ENCODE results near the gene REG4. TPM values are rescaled to one million over a fixed set of nuclear protein-coding genes. Genes with fewer than 3 reads are reported as not detected.

The REG4 gene
- total and polyA plus RNA-seq, 4 donors: 0.08 TPM; not detected in 3

DNA sequence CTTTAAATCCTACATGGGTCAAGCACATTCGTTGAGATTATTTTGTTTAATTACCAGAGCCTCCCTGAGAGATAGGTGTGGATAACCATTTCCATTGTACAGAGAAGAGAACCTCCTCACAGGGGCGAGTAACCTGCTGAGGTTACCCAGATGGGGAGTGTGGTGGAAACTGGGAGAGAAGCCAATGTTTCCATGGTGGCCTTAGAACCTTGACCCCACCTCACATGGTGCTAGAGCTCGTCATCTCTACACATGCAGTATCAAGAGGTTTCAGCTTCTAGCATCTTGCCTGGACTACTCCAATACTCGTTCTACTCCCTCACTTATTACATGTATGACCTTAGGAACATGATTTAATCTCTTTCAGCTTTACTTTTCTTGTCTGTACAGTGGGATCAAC lies 4.8 kb downstream of the REG4 start:
- no peak for ATAC-seq (ENCODE audit: insufficient read depth, low FRiP score)
- TF ChIP-seq, protein P1, sequence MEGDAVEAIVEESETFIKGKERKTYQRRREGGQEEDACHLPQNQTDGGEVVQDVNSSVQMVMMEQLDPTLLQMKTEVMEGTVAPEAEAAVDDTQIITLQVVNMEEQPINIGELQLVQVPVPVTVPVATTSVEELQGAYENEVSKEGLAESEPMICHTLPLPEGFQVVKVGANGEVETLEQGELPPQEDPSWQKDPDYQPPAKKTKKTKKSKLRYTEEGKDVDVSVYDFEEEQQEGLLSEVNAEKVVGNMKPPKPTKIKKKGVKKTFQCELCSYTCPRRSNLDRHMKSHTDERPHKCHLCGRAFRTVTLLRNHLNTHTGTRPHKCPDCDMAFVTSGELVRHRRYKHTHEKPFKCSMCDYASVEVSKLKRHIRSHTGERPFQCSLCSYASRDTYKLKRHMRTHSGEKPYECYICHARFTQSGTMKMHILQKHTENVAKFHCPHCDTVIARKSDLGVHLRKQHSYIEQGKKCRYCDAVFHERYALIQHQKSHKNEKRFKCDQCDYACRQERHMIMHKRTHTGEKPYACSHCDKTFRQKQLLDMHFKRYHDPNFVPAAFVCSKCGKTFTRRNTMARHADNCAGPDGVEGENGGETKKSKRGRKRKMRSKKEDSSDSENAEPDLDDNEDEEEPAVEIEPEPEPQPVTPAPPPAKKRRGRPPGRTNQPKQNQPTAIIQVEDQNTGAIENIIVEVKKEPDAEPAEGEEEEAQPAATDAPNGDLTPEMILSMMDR (IDR thresholded peaks at IDR 0.05; ENCODE audit: control extremely low read depth, extremely low read depth): no peak
- no peak for DNase-seq
- H3K9me3 ChIP-seq (ENCODE audit: control insufficient read depth in 4 of 4, insufficient read depth in 3 of 4, low read length in 3 of 4): no peaks in the 10 kb centered on the region
- no peak overlapping the region for H3K9ac ChIP-seq (ENCODE audit: insufficient read depth in 1 of 2, low read length in 2 of 2)
- no peaks in the 10 kb centered on the region for H3K4me1 ChIP-seq (ENCODE audit: control insufficient read depth in 5 of 5, insufficient read depth in 5 of 5, low read length in 5 of 5)
- peaks cover 0 to 2% (median 0%) of the 10 kb centered on the region in 3 donors for H3K27me3 ChIP-seq (ENCODE audit: control insufficient read depth in 3 of 3, insufficient read depth in 3 of 3, low read length in 2 of 3)
- H3K4me3 ChIP-seq: no peak overlapping the region
- H3K27ac ChIP-seq (ENCODE audit: low read depth in 1 of 2, low read length in 1 of 2): no peak overlapping the region
- no peaks in the 10 kb centered on the region for H3K36me3 ChIP-seq (ENCODE audit: control insufficient read depth in 4 of 4, insufficient read depth in 4 of 4, low read length in 4 of 4)
- WGBS, 2 donors: 72 to 73% methylated on average over 4 of the region's 4 CpGs

GRCh38 chr1:119805746-119806145 lies 5.5 kb downstream of the REG4 start:
- Histone ChIP-seq H3K27ac (ENCODE audit: low read depth in 1 of 2, low read length in 1 of 2) (no peak overlapping the region), H3K27me3 (ENCODE audit: control insufficient read depth in 3 of 3, insufficient read depth in 3 of 3, low read length in 2 of 3) (peaks cover 0 to 2% (median 0%) of the 10 kb centered on the region in 3 donors), H3K9ac (ENCODE audit: insufficient read depth in 1 of 2, low read length in 2 of 2) (no peak overlapping the region), H3K4me1 (ENCODE audit: control insufficient read depth in 5 of 5, insufficient read depth in 5 of 5, low read length in 5 of 5) (no peaks in the 10 kb centered on the region), H3K36me3 (ENCODE audit: control insufficient read depth in 4 of 4, insufficient read depth in 4 of 4, low read length in 4 of 4) (no peaks in the 10 kb centered on the region), H3K4me3 (no peak overlapping the region), H3K9me3 (ENCODE audit: control insufficient read depth in 4 of 4, insufficient read depth in 3 of 4, low read length in 3 of 4) (no peaks in the 10 kb centered on the region)
- ATAC-seq (ENCODE audit: insufficient read depth, low FRiP score) (no peak), DNase-seq (no peak)
- WGBS, 2 donors: 92 to 96% methylated on average over 13 of the region's 13 CpGs
- TF ChIP-seq, protein P1 (IDR thresholded peaks at IDR 0.05; ENCODE audit: control extremely low read depth, extremely low read depth): no peak

DNA sequence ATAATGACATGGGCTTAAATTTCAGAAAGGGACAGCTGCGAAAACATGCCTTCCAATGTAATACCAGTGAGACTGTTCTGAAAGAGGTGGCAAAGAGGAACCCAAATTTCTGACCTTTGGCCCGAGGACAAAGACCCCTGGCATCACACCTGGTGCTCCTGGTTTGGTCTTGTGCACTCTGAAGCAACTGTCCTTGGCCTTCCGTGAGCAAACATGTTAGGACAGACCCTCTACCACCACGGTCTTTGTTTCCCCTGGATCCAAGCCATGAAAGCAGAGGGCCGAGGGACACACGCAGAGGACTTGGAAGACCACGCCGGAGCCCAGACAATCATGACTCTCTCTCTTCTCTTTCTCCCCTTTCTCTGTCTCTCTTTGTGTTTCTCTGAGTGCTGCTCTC lies 6.0 kb downstream of the REG4 start:
- H3K27ac ChIP-seq (ENCODE audit: low read depth in 1 of 2, low read length in 1 of 2): no peak overlapping the region
- ATAC-seq (ENCODE audit: insufficient read depth, low FRiP score) (no peak), DNase-seq (no peak)
- no peak overlapping the region for H3K9ac ChIP-seq (ENCODE audit: insufficient read depth in 1 of 2, low read length in 2 of 2)
- H3K27me3 ChIP-seq (ENCODE audit: control insufficient read depth in 3 of 3, insufficient read depth in 3 of 3, low read length in 2 of 3): peaks cover 0 to 2% (median 0%) of the 10 kb centered on the region in 3 donors
- no peak overlapping the region for H3K4me3 ChIP-seq
- 91 to 94% methylated on average over 8 of the region's 8 CpGs for WGBS, 2 donors
- no peaks in the 10 kb centered on the region for H3K36me3 ChIP-seq (ENCODE audit: control insufficient read depth in 4 of 4, insufficient read depth in 4 of 4, low read length in 4 of 4)
- H3K9me3 ChIP-seq (ENCODE audit: control insufficient read depth in 4 of 4, insufficient read depth in 3 of 4, low read length in 3 of 4): no peaks in the 10 kb centered on the region
- TF ChIP-seq, protein P1 (IDR thresholded peaks at IDR 0.05; ENCODE audit: control extremely low read depth, extremely low read depth): no peak
- H3K4me1 ChIP-seq (ENCODE audit: control insufficient read depth in 5 of 5, insufficient read depth in 5 of 5, low read length in 5 of 5): no peaks in the 10 kb centered on the region

DNA sequence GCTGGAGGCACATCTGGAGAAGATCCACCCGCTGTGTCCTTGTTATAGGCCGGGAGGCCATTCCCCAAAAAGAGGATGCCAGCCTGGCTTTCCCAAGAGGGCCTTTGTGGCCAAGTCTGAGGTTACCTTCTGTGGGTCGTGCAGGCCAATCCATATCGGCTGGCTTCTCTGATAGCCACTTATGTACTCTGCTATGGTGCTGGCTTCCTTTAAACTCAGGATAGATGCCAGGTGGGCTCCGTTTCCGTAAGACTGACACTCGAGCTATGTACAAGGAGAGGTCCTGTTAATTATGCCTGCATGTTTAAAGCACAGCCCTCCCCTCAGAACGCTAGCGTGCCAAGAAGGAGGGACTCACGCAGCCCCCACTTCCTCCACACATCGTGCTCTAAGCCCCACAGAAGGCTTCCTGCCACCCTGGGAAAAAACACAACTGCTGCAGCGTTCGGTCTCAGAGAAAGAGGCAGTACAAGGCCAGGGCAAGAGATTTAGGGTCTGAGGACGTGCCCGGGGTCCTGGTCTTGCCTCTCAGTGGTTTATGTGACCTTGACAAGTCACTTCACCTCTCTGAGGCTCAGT lies 11.6 kb downstream of the REG4 start:
- no peak for ATAC-seq (ENCODE audit: insufficient read depth, low FRiP score)
- Histone ChIP-seq H3K4me1 (ENCODE audit: control insufficient read depth in 5 of 5, insufficient read depth in 5 of 5, low read length in 5 of 5) (peaks cover 0 to 21% (median 7%) of the 10 kb centered on the region in 5 donors), H3K36me3 (ENCODE audit: control insufficient read depth in 4 of 4, insufficient read depth in 4 of 4, low read length in 4 of 4) (no peaks in the 10 kb centered on the region), H3K9me3 (ENCODE audit: control insufficient read depth in 4 of 4, insufficient read depth in 3 of 4, low read length in 3 of 4) (no peaks in the 10 kb centered on the region), H3K27ac (ENCODE audit: low read depth in 1 of 2, low read length in 1 of 2) (no peak overlapping the region), H3K9ac (ENCODE audit: insufficient read depth in 1 of 2, low read length in 2 of 2) (no peak overlapping the region), H3K4me3 (no peak overlapping the region), H3K27me3 (ENCODE audit: control insufficient read depth in 3 of 3, insufficient read depth in 3 of 3, low read length in 2 of 3) (no peaks in the 10 kb centered on the region)
- DNase-seq: no peak
- TF ChIP-seq, protein P1 (IDR thresholded peaks at IDR 0.05; ENCODE audit: control extremely low read depth, extremely low read depth): no peak
- 70 to 73% methylated on average over 15 of the region's 15 CpGs for WGBS, 2 donors

Data from lung (tissue), 12 donors.